Measurements from ENCODE around the gene ZFYVE28. TPM values are rescaled to one million over a fixed set of nuclear protein-coding genes. Genes with fewer than 3 reads are reported as not detected.

The ZFYVE28 gene
- total RNA-seq, 1 experiment from 2014 or later: 19.2 TPM

DNA sequence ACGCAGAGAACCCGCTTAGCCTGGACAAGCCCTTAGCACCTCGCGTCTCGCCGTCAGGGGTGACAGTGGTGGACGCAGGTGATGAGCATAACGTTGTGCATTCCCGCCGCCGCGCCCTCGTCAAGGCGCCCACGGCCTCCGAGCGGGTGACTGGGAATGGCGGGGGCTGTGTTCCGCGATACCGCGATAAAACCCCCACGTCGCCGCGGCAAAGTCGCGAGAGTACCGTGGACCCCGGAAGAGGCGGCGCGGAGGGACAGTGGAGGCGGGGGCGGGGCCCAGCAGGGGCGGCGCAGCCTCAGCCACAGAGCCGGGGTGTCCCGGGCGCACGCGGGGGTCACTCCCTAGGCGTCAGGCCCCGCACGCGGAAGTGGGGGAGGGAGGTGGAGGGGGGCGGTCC, 53.8 kb downstream of the ZFYVE28 start:
- no peak overlapping the region for H3K9ac ChIP-seq (ENCODE audit: low read length)
- H3K4me2 ChIP-seq (ENCODE audit: low read length): no peak overlapping the region
- DNase-seq (ENCODE audit: low read depth, low spot score): no peak
- ChIA-PET RAD21 (ENCODE audit: low non-redundant PET in 1 of 2, low total read pairs in 2 of 2, uncharacterized antibody in 2 of 2, unreplicated experiment in 2 of 2) (no interaction called here), POLR2A (no interaction called here), CTCF (no interaction called here)
- no peaks in the 10 kb centered on the region for H3K4me1 ChIP-seq (ENCODE audit: control insufficient read depth in 1 of 2, insufficient read depth in 2 of 2, low read length in 2 of 2)
- no peaks in the 10 kb centered on the region for H3K36me3 ChIP-seq (ENCODE audit: control insufficient read depth in 1 of 2, insufficient read depth in 2 of 2, low read length in 2 of 2)
- H3K9me2 ChIP-seq (ENCODE audit: insufficient read depth): no peaks in the 10 kb centered on the region
- H3K27me3 ChIP-seq (ENCODE audit: insufficient read depth, low read length): no peaks in the 10 kb centered on the region
- H3K4me3 ChIP-seq (replicated peaks in 1 of 2; ENCODE audit: low read depth in 1 of 2, low read length in 2 of 2): no peak overlapping the region
- intact Hi-C loops (cut with micrococcal nuclease): no loop called here
- no peak for TF ChIP-seq FOSL1 (IDR thresholded peaks at IDR 0.05; ENCODE audit: low read depth)
- no peaks in the 10 kb centered on the region; the same call in 1 of the 2 replicates for H3K79me2 ChIP-seq (ENCODE audit: insufficient read depth, low read length)
- H3K27ac ChIP-seq (ENCODE audit: low read depth, low read length): no peak overlapping the region
- H4K20me1 ChIP-seq (ENCODE audit: insufficient read depth): no peaks in the 10 kb centered on the region
- no peak for ATAC-seq
- BruUV-seq (replicated peaks): no TSS peak
- no peak overlapping the region for H2AFZ ChIP-seq (ENCODE audit: low read depth, low read length, poor library complexity, severe bottlenecking)
- H3K9me3 ChIP-seq (ENCODE audit: control insufficient read depth in 1 of 2, insufficient read depth in 1 of 2, low read depth in 1 of 2, low read length in 2 of 2): peaks cover 0 to 3% of the 10 kb centered on the region in 2 experiments; a peak in 2 of 4 replicates

- RAD21 ChIA-PET (ENCODE audit: low non-redundant PET in 1 of 2, low total read pairs in 2 of 2, uncharacterized antibody in 2 of 2, unreplicated experiment in 2 of 2): no interaction called here
- intact Hi-C loops (cut with micrococcal nuclease): no loop called here
- no peak overlapping the region for H3K9ac ChIP-seq (ENCODE audit: low read length)
- POLR2A ChIA-PET: no interaction called here
- H3K9me2 ChIP-seq (ENCODE audit: insufficient read depth): no peaks in the 10 kb centered on the region
- H3K9me3 ChIP-seq (ENCODE audit: control insufficient read depth in 1 of 2, insufficient read depth in 1 of 2, low read depth in 1 of 2, low read length in 2 of 2): peaks cover 0 to 3% of the 10 kb centered on the region in 2 experiments; a peak in 2 of 4 replicates
- no peaks in the 10 kb centered on the region for H4K20me1 ChIP-seq (ENCODE audit: insufficient read depth)
- H3K4me1 ChIP-seq (ENCODE audit: control insufficient read depth in 1 of 2, insufficient read depth in 2 of 2, low read length in 2 of 2): no peaks in the 10 kb centered on the region
- TF ChIP-seq CEBPB (IDR thresholded peaks at IDR 0.05; ENCODE audit: low read depth): no peak
- no peaks in the 10 kb centered on the region; the same call in 1 of the 2 replicates for H3K79me2 ChIP-seq (ENCODE audit: insufficient read depth, low read length)
- H3K4me2 ChIP-seq (ENCODE audit: low read length): no peak overlapping the region
- no peak overlapping the region for H2AFZ ChIP-seq (ENCODE audit: low read depth, low read length, poor library complexity, severe bottlenecking)
- H3K36me3 ChIP-seq (ENCODE audit: control insufficient read depth in 1 of 2, insufficient read depth in 2 of 2, low read length in 2 of 2): no peaks in the 10 kb centered on the region
- CTCF ChIA-PET: no interaction called here
- BruUV-seq (replicated peaks): no TSS peak
- no peak overlapping the region for H3K27ac ChIP-seq (ENCODE audit: low read depth, low read length)
- ATAC-seq: no peak
- H3K4me3 ChIP-seq (replicated peaks in 1 of 2; ENCODE audit: low read depth in 1 of 2, low read length in 2 of 2): no peak overlapping the region
- DNase-seq (ENCODE audit: low read depth, low spot score): no peak
- H3K27me3 ChIP-seq (ENCODE audit: insufficient read depth, low read length): no peaks in the 10 kb centered on the region
These were observed 54.3 kb downstream of the ZFYVE28 start for GRCh38 chr4:2363951-2364653.

All from HCT116 (cell line).